ENCODE results near the gene NME3. TPM values are rescaled to one million over a fixed set of nuclear protein-coding genes. Genes with fewer than 3 reads are reported as not detected.

NME3 gene
- total RNA-seq, 1 experiment from 2014 or later, result 12.9 TPM

- DNase-seq (ENCODE audit: low read depth, low spot score), result no peak
- in situ Hi-C loops (cut with HindIII; ENCODE audit: low pct_unique_long_range_greater_than_20kb, low sequenced_read_pairs), result no loop called here
These were observed 3.1 kb upstream of the NME3 start for GRCh38 chr16:1774448-1774780.

- in situ Hi-C loops (cut with HindIII; ENCODE audit: low pct_unique_long_range_greater_than_20kb, low sequenced_read_pairs), result no loop called here
- no peak for DNase-seq (ENCODE audit: low read depth, low spot score)
These were observed 2.5 kb upstream of the NME3 start for GRCh38 chr16:1773703-1774447.

GRCh38 chr16:1772908-1773702, 1.8 kb upstream of the NME3 start, which contains the start of gene MRPS34:
TSS of gene MRPS34 (minus strand) at chr16:1773134. CDS start at chr16:1773119, 15 bp downstream.
- in situ Hi-C loops (cut with HindIII; ENCODE audit: low pct_unique_long_range_greater_than_20kb, low sequenced_read_pairs), result no loop called here
- peak; percentile 77 for DNase-seq (ENCODE audit: low read depth, low spot score)

DNA sequence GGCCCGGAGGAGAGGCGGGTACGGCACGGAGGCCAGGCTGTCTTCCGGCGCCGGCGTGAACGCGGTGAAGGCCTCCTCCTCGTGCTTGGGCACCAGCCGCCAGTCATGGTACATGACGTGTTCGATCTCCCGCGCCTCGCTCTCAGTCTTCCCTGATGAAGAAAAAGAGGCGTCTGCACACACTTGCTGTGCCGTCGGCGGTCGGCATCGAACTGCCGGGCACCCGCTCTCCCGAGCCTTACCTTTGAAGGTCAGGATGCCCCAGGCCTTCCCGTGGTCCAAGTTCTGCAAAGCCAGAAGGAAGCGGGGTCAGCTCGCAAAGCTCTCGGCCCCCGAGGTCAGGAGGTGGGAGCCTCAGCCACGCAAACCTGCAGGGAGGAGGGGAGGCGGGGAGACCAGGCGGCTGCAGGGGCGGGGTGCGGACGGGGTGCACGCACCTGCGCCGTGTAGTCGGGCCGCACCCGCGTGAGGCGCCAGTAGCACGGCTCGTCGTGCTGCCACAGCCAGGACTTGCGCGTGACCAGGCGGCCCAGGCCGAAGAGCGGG, 1.1 kb upstream of the NME3 start, which contains the start of gene EME2:
Gene EME2, plus strand, starts transcription at position 449 of the 546 bp plus-strand sequence. CDS start 418 bp downstream, outside the sequence.
- in situ Hi-C loops (cut with HindIII; ENCODE audit: low pct_unique_long_range_greater_than_20kb, low sequenced_read_pairs), result no loop called here
- no peak for DNase-seq (ENCODE audit: low read depth, low spot score)

DNA sequence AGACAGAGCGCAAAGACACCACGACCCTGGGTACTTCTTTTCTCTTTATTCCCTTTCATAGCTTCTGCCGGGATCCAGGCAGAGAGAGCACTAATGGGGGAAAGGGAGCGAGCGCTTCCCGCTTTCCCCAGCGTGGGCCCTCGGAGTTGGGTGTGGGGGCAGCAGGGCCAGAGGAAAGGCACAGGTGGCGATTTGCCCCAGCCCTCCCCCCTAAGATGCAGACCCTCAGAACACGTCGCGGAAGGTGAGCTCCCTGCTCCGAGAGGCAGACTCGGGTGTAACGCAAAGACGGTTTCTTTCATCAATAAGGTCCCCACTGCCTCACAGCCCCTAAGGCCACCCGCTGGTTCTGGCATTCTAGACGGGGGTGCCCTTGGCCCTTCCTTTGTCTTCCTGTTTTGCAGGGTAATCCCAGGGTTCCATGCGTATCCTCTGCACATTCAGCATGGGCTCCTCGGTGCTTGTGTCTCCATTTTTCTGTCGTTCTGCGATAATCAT, 570 bp upstream of the NME3 start:
- DNase-seq (ENCODE audit: low read depth, low spot score), result no peak
- in situ Hi-C loops (cut with HindIII; ENCODE audit: low pct_unique_long_range_greater_than_20kb, low sequenced_read_pairs), result no loop called here

- in situ Hi-C loops (cut with HindIII; ENCODE audit: low pct_unique_long_range_greater_than_20kb, low sequenced_read_pairs), result no loop called here
- no peak for DNase-seq (ENCODE audit: low read depth, low spot score)
These were observed 785 bp downstream of the NME3 start for GRCh38 chr16:1770328-1771187.

GRCh38 chr16:1769402-1770300, 1.7 kb downstream of the NME3 start:
- DNase-seq (ENCODE audit: low read depth, low spot score), result no peak
- in situ Hi-C loops (cut with HindIII; ENCODE audit: low pct_unique_long_range_greater_than_20kb, low sequenced_read_pairs), result no loop called here

DNA sequence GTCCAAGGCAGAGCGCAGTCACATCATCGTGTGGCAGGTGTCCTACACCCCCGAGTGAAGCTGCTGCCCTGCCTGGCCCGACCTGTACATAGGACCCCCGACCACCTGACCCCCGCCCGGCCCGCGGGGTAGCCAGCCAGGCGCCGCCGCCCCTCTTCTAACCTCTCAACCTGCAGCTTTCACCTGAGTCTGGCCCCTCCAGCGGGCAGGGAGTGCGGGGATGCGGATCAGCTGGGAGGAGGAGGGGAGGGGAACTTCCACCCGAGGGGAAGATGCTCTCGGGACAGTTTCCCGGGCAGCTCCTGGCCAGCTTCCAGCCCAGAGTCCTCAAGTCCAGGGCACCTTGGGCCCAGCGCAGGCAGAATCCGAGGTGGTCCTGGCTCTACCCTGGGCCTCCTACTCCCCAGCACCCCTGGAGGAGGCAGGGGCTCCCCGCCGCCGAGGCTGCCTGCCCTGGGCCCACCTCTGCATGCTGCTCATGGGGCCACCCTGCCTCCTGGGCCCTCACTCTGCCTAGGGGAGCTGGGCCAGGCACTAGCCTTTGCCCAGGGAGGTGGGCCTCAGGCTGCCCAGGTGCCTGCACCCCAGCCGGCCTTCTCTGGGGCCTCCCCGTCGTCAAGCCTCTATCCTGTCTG, 2.5 kb downstream of the NME3 start:
- no peak for DNase-seq (ENCODE audit: low read depth, low spot score)

GRCh38 chr16:1768061-1768766, 3.1 kb downstream of the NME3 start:
- no peak for DNase-seq (ENCODE audit: low read depth, low spot score)
- in situ Hi-C loops (cut with HindIII; ENCODE audit: low pct_unique_long_range_greater_than_20kb, low sequenced_read_pairs), result no loop called here

More for the DNA sequence above, 2.5 kb downstream of the NME3 start:
- in situ Hi-C loops (cut with HindIII; ENCODE audit: low pct_unique_long_range_greater_than_20kb, low sequenced_read_pairs), result no loop called here

DNA sequence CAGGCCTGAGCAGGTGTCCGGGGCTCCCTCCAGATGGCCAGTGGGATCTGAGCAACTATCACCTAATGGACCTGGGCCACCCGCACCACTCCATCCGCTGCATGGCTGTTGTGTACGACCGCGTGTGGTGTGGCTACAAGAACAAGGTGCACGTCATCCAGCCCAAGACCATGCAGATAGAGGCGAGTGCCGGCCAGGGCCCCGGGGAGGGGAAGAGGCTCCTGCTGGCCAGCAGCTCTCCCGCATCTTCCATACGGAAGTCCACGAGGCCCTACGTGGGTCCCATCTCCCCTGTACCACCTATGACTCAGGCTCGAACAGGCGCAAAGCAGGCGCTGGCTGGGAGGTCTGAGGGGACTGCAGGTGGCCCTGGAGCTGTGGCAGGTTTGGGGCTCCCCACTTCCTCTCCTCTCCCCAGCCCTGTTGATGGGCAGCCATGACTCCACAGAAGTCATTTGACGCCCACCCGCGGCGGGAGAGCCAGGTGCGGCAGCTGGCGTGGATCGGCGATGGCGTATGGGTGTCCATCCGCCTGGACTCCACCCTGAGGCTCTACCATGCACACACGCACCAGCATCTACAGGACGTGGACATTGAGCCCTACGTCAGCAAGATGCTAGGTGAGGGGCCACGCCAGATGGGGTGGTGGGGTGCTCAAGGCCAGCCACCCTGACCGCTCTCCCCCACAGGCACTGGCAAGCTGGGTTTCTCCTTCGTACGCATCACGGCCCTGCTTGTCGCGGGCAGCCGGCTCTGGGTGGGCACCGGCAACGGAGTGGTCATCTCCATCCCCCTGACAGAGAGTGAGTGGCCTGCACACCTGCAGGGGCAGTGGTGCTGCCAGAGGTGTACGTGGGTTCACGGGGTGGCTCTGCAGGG, 4.0 kb downstream of the NME3 start:
- no peak for DNase-seq (ENCODE audit: low read depth, low spot score)
- in situ Hi-C loops (cut with HindIII; ENCODE audit: low pct_unique_long_range_greater_than_20kb, low sequenced_read_pairs), result no loop called here

DNA sequence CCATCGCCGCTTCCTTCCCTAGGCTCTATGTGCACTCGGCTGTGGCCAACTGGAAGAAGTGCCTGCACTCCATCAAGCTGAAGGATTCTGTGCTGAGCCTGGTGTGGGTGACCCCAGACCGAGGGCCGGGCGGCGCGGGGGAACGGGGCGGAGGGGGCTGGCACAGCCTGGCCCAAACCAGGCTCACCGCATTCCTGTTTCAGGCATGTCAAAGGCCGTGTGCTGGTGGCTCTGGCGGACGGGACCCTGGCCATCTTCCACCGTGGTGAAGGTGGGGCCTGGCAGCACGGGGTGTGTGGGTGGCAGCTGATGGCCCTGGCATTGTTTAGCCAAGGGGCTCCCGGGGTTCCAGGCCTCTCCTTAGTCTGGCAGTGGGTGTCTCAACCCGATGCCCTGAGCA, 4.6 kb downstream of the NME3 start:
- DNase-seq (ENCODE audit: low read depth, low spot score), result no peak
- in situ Hi-C loops (cut with HindIII; ENCODE audit: low pct_unique_long_range_greater_than_20kb, low sequenced_read_pairs), result no loop called here

DNA sequence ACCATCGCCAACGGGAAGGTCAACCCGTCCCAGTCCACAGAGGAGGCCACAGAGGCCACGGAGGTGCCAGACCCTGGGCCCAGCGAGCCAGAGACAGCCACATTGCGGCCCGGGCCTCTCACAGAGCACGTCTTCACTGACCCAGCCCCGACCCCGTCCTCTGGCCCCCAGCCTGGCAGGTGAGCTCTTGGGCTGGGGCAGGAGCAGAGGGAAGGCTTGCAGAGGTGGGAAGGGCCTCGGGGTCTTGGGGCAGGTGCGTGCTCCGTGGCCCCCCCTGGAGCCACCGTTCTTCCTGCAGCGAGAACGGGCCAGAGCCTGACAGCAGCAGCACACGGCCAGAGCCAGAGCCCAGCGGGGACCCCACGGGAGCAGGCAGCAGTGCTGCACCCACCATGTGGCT, 5.1 kb downstream of the NME3 start:
- DNase-seq (ENCODE audit: low read depth, low spot score), result no peak
- in situ Hi-C loops (cut with HindIII; ENCODE audit: low pct_unique_long_range_greater_than_20kb, low sequenced_read_pairs), result no loop called here

DNA sequence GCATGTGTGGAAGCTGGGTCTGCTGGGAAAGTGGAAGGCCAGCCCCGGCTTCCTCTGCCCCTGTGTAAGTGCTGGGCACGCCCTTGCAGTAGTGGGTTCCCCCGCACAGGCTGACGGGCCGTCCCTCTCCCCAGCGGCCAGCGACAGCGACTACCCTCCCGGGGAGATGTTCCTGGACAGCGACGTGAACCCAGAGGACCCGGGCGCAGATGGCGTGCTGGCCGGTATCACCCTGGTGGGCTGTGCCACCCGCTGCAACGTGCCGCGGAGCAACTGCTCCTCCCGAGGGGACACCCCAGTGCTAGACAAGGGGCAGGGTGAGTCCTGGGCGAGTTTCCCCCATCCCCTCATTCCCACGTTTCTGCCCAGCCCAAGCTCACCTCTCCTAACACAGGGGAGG, 5.5 kb downstream of the NME3 start:
- no peak for DNase-seq (ENCODE audit: low read depth, low spot score)
- in situ Hi-C loops (cut with HindIII; ENCODE audit: low pct_unique_long_range_greater_than_20kb, low sequenced_read_pairs), result no loop called here

DNA sequence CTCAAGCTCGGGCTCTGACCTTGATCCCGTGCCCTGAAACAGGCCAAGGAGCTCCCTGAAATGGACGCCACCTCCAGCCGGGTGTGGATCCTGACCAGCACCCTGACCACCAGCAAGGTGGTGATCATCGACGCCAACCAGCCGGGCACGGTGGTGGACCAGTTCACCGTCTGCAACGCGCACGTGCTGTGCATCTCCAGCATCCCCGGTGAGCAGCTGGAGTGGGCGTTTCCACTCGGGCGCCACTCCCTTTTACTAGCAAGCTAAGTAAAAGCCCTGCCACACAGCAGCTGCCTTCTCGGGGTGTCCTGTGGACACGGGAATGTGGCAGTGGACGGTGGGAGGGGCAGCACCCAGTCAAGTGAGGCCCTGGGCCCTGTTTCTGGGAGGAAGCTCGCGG, 6.4 kb downstream of the NME3 start:
- in situ Hi-C loops (cut with HindIII; ENCODE audit: low pct_unique_long_range_greater_than_20kb, low sequenced_read_pairs), result no loop called here

More for the DNA sequence above, 6.4 kb downstream of the NME3 start:
- no peak for DNase-seq (ENCODE audit: low read depth, low spot score)

All from SK-MEL-5 (cell line).